Keratinocyte (primary cell): ENCODE results near the gene UTP4.
"Not testable (repeated sequence)": the region's sequence is repeated elsewhere in the genome, so short reads cannot be mapped to it uniquely, and the experiment has no call there.

ENCODE experiments used
- CTCF ChIP-seq, 3 experiments: IDR thresholded peaks in 1 of 3; conservative IDR thresholded peaks in 1 of 3; optimal IDR thresholded peaks in 1 of 3; 2 replicates in 2 of 3; 3 replicates in 1 of 3; pipeline versions ENCODE3 to v1.5.1; 2011; ENCODE audit warnings: low read length in 3 of 3, mild to moderate bottlenecking in 3 of 3, moderate library complexity in 2 of 3, control low read depth in 1 of 3, inconsistent platforms in 1 of 3; ENCODE audit not compliant: insufficient read depth in 2 of 3; ENCODE audit errors: extremely low read depth in 1 of 3
- EZH2 ChIP-seq: IDR thresholded peaks from one replicate; pipeline ENCODE4 v1.6.1; 2012; ENCODE audit warnings: inconsistent platforms, mild to moderate bottlenecking, low read length, moderate library complexity

GRCh38 chr16:69124961-69125360 is 7.5 kb upstream of the UTP4 start:
- not testable (repeated sequence) for TF ChIP-seq CTCF (optimal IDR thresholded peaks at IDR 0.05 in 1 of 3, IDR thresholded peaks at IDR 0.05 in 1 of 3, conservative IDR thresholded peaks at IDR 0.05 in 1 of 3; ENCODE audit: extremely low read depth in 1 of 3, insufficient read depth in 2 of 3, low read length in 3 of 3); EZH2
